Sigmoid colon (tissue), 7 donors: ENCODE results near the gene TBC1D2B. TPM values are rescaled to one million over a fixed set of nuclear protein-coding genes. Genes with fewer than 3 reads are reported as not detected.
"Not testable (repeated sequence)": the region's sequence is repeated elsewhere in the genome, so short reads cannot be mapped to it uniquely, and the experiment has no call there.

Experiments
- DNase-seq: peaks from one replicate; pipeline ENCODE4 v3.0.0-alpha.2; 2019
- H3K27ac ChIP-seq, 4 donors: fragments of 200-600 bp; sonication (generic); one replicate each; pipeline ENCODE4 v1.5.1; 2016 to 2019; ENCODE audit warnings: mild to moderate bottlenecking in 1 of 4
- H3K27me3 ChIP-seq, 3 donors: fragments of 200-600 bp; sonication (generic); one replicate each; pipeline ENCODE4 v1.5.1; 2019; ENCODE audit warnings: mild to moderate bottlenecking in 1 of 3
- H3K36me3 ChIP-seq, 4 donors: fragments of 200-600 bp; sonication (generic); one replicate each; pipeline ENCODE4 v1.5.1; 2016 to 2019
- H3K4me1 ChIP-seq, 4 donors: fragments of 200-600 bp; sonication (generic); one replicate each; pipeline ENCODE4 v1.5.1; 2017 to 2019
- H3K4me3 ChIP-seq, 4 donors: fragments of 200-600 bp; sonication (generic); one replicate each; pipeline ENCODE4 v1.5.1; 2017 to 2019; ENCODE audit warnings: mild to moderate bottlenecking in 2 of 4, moderate library complexity in 1 of 4
- H3K9me3 ChIP-seq, 4 donors: fragments of 200-600 bp in 3 of 4; sonication (generic) in 3 of 4; one replicate each; pipeline versions ENCODE4 v1.5.1 to v1.6.1; 2013 to 2019
- CTCF ChIP-seq, 4 experiments: fragments of 450-650 bp in 3 of 4; fragments of 200-600 bp in 1 of 4; IDR thresholded peaks; one replicate each; pipeline ENCODE4 v1.5.1; 2016 to 2019; ENCODE audit warnings: antibody characterized with exemption in 4 of 4, mild to moderate bottlenecking in 3 of 4, moderate library complexity in 2 of 4
- EP300 ChIP-seq, 4 donors: sonication (generic); formaldehyde crosslinking; IDR thresholded peaks; one replicate each; pipeline ENCODE4 v1.6.1; 2017; ENCODE audit warnings: antibody characterized with exemption in 4 of 4
- POLR2A ChIP-seq, 2 donors: fragments of 450-650 bp; IDR thresholded peaks; one replicate each; pipeline ENCODE4 v1.6.1; 2016; ENCODE audit warnings: antibody characterized with exemption in 2 of 2, mild to moderate bottlenecking in 2 of 2, moderate library complexity in 2 of 2
- POLR2AphosphoS5 ChIP-seq, 4 donors: sonication (generic); formaldehyde crosslinking; IDR thresholded peaks; one replicate each; pipeline ENCODE4 v1.6.1; 2017; ENCODE audit warnings: antibody characterized with exemption in 4 of 4
- WGBS, 2 donors: extraction: QIAGEN DNeasy Blood & Tissue Kit; methylation state at CpG; one replicate each; pipeline ENCODE4 v1.1.7; 2013; 5-methylcytosine and 5-hydroxymethylcytosine counted together
- intact Hi-C: fragments of 100-400 bp; cut with DNase I; formaldehyde crosslinking; loops from one replicate; pipeline ENCODE4 v1.15.1; 2023
- polyA plus RNA-seq, 3 donors: library from polyadenylated mRNA; stranded (reverse); fragments of 200-250 nt; gene quantifications; one replicate each; pipeline ENCODE4 v1.2.3, GENCODE V29; 2013
- total RNA-seq, 4 donors: library from RNA; depleted of rRNA; stranded (reverse); fragments of >200 nt; gene quantifications; one replicate each; pipeline ENCODE4 v1.1.0, GENCODE V29; 2016
- donor health status: healthy with polysubstance abuse.
- donor health status: Bipolar disorder and iron deficiency.
- donor health status: healthy.

The TBC1D2B gene
- total and polyA plus RNA-seq, 7 donors = 7.6 to 47.1 (median 29.9) TPM

DNA sequence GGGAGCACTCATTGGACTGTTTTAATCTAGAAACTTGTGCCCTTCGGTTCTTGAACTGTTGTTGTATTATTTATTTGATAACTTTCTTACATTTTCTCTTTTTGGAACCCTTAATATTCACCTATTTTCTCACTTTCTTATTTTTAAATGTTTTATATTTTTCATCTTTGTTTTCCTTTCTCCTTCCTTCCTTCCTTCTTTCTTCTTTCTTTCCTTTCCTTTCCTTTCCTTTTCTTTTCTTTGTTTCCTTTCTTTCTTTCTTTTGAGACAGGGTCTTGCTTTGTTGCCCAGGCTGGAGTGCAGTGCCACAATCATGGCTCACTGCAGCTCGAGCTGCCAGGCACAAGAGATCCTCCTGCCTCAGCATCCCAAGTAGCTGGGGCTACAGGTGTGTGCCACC is 108.5 kb downstream of the TBC1D2B start:
- H3K9me3 ChIP-seq = no peaks in the 10 kb centered on the region
- no peak for TF ChIP-seq POLR2AphosphoS5 (IDR thresholded peaks at IDR 0.05)
- TF ChIP-seq CTCF (IDR thresholded peaks at IDR 0.05) = no peak
- no peak for TF ChIP-seq POLR2A (IDR thresholded peaks at IDR 0.05)
- no peak for TF ChIP-seq EP300 (IDR thresholded peaks at IDR 0.05)
- H3K36me3 ChIP-seq = no peaks in the 10 kb centered on the region
- no peak for DNase-seq
- peaks cover 0 to 5% (median 5%) of the 10 kb centered on the region in 4 donors for H3K4me1 ChIP-seq
- intact Hi-C loops = loop anchor here (5.0 kb wide), 1 partner anchor 33 kb away; no protein-coding TSS in a partner anchor
- H3K27ac ChIP-seq = no peak overlapping the region
- H3K27me3 ChIP-seq = no peaks in the 10 kb centered on the region
- WGBS, 2 donors = 86 to 87% methylated on average over 2 of the region's 2 CpGs
- no peak overlapping the region for H3K4me3 ChIP-seq

DNA sequence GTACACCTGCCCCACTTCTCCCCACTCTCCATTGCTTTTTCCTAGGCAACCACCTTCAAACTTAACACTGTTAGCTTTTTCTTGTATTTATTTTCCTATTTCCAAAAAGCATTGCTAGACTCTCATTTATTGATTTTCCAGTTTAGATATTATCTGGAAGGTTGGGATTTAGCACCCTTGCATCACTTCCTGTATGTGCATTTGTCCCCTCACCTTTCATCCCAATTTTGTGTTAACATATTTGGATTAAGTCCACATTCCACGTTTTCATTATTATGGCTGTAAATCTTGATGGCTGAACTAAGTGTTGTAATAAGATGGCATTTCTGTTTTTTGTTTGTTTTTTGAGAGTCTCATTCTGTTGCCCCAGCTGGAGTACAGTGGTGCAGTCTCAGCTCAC is 109.7 kb downstream of the TBC1D2B start:
- Histone ChIP-seq H3K4me3 (no peak overlapping the region), H3K9me3 (no peaks in the 10 kb centered on the region), H3K27me3 (no peaks in the 10 kb centered on the region), H3K27ac (no peak overlapping the region), H3K4me1 (no peaks in the 10 kb centered on the region), H3K36me3 (no peaks in the 10 kb centered on the region)
- 11 to 66% methylated on average over 1 of the region's 1 CpG for WGBS, 2 donors
- intact Hi-C loops = loop anchor here (2.0 to 5.0 kb wide), 2 partner anchors 35 to 141 kb away; no protein-coding TSS in a partner anchor
- DNase-seq = no peak
- TF ChIP-seq POLR2AphosphoS5 (IDR thresholded peaks at IDR 0.05) = no peak
- TF ChIP-seq CTCF (IDR thresholded peaks at IDR 0.05) = no peak
- TF ChIP-seq EP300 (IDR thresholded peaks at IDR 0.05) = no peak

DNA sequence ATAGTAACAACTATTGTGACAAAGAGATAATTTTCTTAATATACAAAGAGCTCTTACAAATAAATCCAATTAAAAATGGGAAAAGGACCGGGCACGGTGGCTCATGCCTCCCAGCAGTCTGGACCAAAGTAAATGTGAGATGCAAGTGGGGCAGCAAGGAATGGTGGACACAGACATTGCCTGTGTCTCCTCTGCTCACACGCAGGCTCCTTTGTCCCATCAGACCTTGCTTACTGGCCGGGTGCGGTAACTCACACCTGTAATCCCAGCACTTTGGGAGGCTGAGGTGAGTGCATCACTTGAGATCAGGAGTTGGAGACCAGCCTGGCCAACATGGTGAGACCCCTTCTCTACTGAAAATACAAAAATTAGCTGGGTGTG is 110.3 kb downstream of the TBC1D2B start:
- not testable (repeated sequence) for H3K27ac ChIP-seq, H3K36me3 ChIP-seq, H3K9me3 ChIP-seq, H3K4me1 ChIP-seq, H3K4me3 ChIP-seq, DNase-seq, H3K27me3 ChIP-seq
- WGBS, 2 donors = 66 to 85% methylated on average over 5 of the region's 5 CpGs
- intact Hi-C loops = loop anchor here (2.0 to 5.0 kb wide), 2 partner anchors 35 to 142 kb away; no protein-coding TSS in a partner anchor

DNA sequence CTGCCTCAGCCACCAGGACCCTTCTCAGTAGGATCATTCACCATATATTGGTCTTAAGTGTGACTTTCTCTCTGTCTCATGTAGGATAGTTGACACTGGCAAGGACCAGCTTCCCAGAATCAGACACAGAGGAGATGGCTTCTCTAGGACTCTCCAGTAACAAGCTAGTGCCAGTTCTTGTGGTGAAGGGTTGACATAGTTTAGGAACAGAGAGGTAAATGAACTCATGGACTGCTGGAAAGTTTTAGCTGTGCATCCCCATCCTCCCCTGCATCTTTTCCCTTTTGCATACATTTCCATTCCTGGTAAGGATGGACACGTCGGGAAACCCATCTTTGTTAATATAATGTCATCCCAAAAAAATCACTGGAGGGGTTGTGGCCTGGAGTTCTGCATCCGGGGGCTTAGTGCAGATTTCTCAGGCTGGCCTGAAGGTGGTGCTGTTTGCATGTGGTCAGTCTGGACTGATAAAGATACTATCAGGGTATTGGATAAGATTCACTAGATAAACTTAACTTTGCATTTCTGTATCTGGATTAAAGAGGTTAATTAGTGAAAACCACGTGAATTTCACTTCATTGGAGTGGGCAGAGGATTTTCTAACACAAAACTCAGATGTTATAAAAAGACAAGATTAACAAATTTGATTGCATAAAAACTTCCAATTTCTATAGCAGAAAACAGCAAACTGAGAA is 110.8 kb downstream of the TBC1D2B start:
- 2 to 7% methylated on average over 4 of the region's 4 CpGs for WGBS, 2 donors
- peak; percentile 74 for DNase-seq
- intact Hi-C loops = loop anchor here (2.0 to 5.0 kb wide), 2 partner anchors 36 to 142 kb away; no protein-coding TSS in a partner anchor

GRCh38 chr15:77964193-77964592 is 113.3 kb downstream of the TBC1D2B start:
- TF ChIP-seq EP300 (IDR thresholded peaks at IDR 0.05) (no peak), POLR2A (IDR thresholded peaks at IDR 0.05) (no peak), CTCF (IDR thresholded peaks at IDR 0.05) (no peak), POLR2AphosphoS5 (IDR thresholded peaks at IDR 0.05) (no peak)
- H3K9me3 ChIP-seq = no peaks in the 10 kb centered on the region
- no peaks in the 10 kb centered on the region for H3K36me3 ChIP-seq
- H3K27ac ChIP-seq = no peak overlapping the region
- intact Hi-C loops = no loop called here
- 53 to 83% methylated on average over 1 of the region's 1 CpG for WGBS, 2 donors
- DNase-seq = no peak
- H3K27me3 ChIP-seq = no peaks in the 10 kb centered on the region
- peaks cover 0 to under 1% (median 0%) of the 10 kb centered on the region in 4 donors for H3K4me1 ChIP-seq
- no peak overlapping the region for H3K4me3 ChIP-seq

More for the DNA sequence above, 110.8 kb downstream of the TBC1D2B start:
- no peaks in the 10 kb centered on the region for H3K4me1 ChIP-seq
- H3K27ac ChIP-seq = no peak overlapping the region
- TF ChIP-seq CTCF (IDR thresholded peaks at IDR 0.05) (peak; percentile 62 to 80 (median 74)), EP300 (IDR thresholded peaks at IDR 0.05) (no peak)
- no peak overlapping the region for H3K4me3 ChIP-seq
- H3K36me3 ChIP-seq = no peaks in the 10 kb centered on the region
- no peaks in the 10 kb centered on the region for H3K27me3 ChIP-seq
- H3K9me3 ChIP-seq = no peaks in the 10 kb centered on the region
